Measurements from ENCODE around the gene DHRSX.

GRCh38 chrX:2317527-2318055 is 183.2 kb downstream of the DHRSX start:
- no peak for TF ChIP-seq CTCF (IDR thresholded peaks at IDR 0.05)
- TF ChIP-seq POLR2A (IDR thresholded peaks at IDR 0.05), result no peak

Measured in adrenal gland (tissue), 5 donors.